GM19468 (cell line): ENCODE data around the gene RPL31.

Source experiments
- ATAC-seq: cut with Tn5 transposase; IDR thresholded peaks from one replicate; pipeline ENCODE4 v1.9.1; 2021; ENCODE audit warnings: mild to moderate bottlenecking, moderate library complexity, moderate number of reproducible peaks; ENCODE audit not compliant: unreplicated experiment; ENCODE audit errors: extremely low read depth

The RPL31 gene

DNA sequence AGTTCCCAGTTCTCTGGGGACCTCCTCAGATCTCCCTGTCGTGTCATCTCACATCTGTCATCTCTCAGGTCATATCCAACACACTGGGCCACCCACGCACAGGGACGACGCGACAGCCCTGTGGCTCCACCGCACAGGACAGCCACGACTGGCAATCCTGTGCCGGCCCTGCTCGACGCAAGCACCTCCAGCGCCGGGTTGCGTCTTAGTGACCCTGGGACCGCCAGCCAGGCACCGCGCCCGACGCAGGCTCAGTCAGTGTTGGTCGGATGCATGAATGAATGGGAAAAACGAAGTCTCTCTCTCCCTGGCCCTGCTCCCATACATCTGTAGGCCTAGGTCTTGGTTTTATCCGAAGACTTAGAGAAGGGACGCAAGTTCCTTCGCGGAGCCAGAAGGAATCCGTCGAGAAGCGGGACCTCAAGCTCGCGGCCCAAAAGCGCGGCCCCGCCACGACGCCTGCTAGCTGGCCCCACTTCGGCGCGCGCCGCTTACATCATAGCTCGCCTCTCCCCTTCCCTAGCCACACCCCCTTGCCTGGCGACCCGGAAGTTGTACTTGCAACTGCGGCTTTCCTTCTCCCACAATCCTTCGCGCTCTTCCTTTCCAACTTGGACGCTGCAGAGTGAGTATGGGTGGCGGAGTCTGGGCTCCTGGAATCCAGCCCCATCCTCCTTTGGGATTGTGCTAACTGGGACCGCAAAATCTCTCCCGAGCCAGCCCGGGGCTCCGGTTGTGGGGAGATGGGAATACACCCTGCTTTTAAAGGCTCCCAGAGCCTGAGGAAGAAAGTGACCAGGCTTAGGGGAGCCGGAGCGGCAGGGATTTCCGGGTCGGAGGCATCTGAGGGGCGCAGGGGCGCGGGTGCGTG, at the start of gene RPL31:
TSS of gene RPL31 (plus strand) at position 599 of the 871 bp plus-strand sequence. CDS start 413 bp downstream, outside the sequence.
- ATAC-seq = peak; percentile 60

DNA sequence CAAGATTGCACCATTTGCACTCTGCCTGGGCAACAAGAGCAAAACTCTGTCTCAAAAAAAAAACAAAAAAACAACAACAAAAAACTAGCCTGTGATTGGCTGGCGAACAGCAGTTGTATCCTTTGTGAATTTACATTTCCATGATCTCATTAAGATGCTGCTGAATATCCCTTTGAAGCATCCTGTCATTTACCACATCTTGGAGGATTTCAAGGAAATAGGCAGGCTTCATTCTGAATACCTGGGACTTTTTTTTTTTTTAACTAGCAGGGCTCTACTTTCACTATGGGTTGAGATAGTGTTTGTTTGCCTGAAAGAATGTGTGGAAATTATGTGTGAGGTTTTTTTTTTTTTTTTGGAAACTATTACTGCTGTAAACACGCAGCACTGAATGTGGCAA, 49.6 kb upstream of the RPL31 start:
- no peak for ATAC-seq

DNA sequence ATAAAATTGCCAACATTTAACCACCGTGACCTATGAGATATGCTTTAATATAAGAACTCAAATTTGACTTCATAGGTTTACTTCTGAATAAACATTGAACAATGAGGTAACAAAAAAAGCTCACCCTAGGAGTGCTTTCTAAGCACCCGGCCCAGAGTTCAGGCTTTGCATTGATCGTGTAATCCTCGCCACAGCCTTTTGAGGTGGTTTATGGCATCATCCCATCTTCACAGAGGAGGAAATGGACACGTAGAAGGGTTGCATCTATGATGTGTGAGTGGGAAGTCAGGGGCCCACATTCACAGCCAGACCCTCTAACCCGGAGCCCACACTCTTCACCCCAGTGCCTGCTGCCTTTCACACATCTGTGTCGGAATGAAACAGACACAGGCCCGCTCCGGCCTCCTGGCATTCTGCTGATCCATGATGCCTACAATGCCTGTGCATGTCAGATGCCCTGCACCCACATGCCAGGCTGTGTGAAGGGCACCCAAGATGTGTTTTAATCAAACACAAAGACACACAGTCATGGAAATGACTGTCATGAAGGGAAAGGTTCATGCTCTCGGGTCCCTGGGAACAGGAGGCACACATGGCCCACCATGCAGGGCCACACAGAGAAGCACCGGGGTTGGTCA, 48.6 kb upstream of the RPL31 start:
- ATAC-seq = no peak

DNA sequence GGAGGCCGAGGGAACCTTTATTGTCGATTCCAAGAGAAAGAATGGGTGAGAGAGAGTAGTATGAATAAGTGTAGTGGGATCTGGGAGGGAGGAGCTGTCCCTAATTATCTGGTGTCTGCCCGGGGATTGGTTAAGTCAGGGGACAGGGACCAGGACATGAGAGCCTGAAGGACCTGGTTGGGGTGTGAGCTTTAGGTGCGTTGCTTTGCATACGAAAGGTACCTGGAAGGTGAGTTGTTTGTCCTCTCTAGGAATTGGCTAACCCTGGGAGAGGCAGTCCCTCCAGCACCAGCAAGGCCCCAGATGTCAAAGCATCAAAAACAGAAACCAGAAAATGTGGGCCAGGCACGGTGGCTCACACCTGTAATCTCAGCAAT, 48.1 kb upstream of the RPL31 start:
- ATAC-seq = no peak

DNA sequence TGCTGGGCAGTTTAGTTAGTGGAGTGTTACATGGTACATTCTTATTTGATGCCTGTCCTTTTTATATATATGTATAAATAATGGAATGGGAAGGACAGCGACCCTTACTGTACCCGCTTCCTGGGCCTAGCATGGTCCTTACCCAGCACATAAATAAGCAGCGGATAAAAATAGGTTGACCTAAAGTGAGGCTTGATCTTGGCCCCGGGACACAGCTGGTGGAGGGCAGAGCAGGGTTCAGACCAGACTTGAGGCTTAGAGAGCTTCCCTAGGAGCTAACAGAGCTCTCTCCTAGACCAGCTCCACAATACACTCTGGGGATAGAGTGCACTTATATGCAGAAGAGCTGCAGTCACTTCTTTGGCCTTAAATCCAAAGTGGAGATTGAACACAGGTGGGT, 46.9 kb upstream of the RPL31 start:
- ATAC-seq = no peak

DNA sequence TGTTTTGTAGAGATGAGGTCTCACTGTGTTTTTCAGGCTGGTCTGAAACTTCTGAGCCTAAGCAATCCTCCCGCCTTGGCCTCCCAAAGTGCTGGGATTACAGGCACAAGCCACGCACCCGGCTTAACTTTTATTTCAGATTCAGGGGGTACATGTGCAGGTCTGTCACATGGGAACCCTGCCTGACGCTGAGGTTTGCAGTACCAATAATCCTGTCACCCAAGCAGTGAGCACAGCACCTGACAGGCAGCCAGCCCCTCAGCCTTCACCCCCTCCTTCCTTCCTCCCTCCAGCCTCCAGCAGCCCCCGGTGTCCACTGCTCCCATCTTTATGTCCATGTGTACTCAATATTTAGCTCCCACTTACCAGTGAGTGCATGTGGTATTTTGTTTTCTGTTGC, 46.0 kb upstream of the RPL31 start:
- ATAC-seq = no peak

DNA sequence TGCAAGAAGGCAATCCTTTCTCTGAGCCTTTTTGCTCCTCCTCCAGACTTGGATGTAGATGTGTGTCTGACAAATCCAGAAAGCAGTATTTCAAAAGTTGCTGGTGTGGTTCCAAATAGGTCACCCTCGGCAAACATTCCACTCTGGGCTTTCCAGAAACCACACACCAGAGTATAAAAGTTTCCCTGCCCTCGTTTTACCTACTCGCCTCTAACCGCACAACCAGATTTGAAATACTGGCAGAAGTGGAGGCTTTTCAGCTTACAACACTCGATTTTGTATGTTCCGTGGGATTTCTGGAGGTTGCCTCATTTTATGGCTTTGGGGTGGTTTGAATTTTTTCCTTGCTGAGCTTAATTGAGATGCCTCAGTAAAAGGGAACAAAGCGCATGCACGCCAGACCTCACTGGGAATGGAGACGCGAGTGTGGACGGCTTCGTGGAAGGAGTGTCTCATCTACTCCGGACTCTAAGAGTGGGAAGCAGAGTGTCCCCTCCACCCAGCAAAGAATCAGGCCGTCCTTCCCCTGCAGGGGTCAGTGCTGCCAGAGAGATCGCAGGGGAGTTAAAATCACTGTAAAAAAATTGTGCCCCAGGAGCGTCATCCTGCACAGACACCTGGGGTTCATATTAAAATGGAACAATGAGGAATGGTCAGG, 44.0 kb upstream of the RPL31 start:
- no peak for ATAC-seq

DNA sequence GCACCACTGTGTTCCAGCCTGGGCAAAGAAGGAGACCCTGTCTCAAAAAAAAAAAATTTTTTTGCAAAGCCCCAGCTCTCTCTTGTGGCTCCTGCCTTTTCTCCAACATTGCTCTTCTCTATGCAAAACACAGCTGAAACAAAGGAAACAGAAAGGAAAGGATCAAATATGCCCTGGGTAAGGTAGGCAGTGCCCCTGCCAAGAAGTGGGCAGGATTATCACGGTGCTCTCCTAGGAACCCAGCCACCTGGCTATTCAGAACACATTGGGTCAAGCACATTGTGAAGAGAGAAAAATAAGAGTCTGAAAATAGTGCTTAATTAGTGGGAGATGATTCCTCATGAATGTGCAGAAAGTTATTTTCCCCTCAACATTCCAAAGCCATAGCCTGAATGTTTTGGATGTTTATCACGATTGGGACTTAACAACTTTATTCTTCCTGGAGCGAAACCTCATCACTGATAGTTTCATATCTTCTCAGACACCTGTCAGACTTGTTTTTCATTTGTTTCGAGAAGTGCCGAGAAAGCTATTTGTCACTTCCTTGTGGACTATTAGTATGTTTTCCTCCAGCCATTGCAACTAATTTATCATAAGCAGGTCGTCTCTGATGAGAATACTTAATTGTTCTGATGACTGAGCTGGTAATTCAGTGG, 42.7 kb upstream of the RPL31 start:
- ATAC-seq = no peak

DNA sequence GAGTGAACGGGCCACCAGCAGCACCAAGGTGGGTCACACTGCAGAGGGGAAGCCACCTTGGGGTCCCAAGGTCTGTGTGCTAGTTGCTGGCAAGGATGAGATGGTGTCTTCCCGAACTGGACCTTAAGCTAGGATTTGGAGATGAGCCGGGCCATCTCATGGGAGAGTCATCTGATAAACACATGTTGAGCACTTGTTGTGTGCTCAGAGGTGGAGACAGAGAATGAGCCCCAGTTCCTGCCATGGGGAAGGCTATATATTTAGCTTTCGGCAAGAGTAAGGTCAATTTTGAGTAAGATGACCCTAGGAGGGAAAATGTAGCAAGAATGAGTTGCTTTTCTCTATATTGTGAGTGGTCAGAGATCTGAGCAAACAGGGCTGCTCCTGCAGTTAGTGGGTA, 41.4 kb upstream of the RPL31 start:
- ATAC-seq = no peak

DNA sequence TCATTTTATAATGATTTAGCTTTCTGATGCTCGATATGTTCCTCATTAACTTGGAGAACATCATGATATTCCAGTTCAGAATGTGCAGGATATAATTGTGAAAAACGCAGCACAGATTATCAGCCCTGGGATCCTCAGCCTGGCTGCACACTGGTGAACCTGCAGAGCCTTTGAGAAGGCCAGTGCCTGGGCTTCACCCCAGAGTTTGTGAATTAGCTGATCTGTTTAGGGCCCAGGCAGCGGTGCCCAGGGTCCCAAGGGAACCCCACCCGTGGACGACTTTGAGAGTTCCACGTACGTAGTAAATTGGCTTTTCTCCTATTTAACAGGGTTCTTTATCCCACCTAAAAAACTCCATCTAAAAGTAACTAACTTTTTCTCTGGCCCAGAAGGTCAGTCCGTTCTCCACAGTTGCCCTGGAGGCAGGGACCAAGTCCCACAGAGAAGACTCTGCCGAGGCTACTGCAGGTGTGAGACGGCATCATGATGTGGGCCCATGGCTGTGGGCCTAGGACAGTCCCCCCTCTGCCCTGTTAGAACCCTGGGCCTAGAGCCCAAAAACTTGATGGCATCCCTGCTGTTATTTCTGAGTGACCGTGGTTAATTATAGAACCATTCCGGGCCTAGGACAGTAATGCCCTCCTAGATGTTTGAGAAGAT, 39.6 kb upstream of the RPL31 start:
- ATAC-seq = no peak

DNA sequence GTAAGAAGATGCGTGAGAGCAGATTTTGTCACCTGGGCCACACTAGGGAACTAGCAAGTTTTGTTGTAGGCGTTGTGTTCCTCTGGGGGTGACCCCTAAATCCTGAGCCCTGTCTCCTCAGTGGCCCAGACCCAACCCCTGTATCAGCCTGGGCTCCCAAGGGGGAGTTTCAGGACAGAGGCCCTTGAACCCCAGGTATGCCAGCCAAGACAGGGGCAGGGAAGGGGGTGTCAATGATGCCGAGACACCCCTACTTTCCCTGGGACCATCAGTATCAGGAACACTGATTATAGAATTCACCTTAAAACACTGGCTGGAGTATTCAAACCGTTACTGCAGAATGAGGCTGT, 39.1 kb upstream of the RPL31 start:
- ATAC-seq = no peak

DNA sequence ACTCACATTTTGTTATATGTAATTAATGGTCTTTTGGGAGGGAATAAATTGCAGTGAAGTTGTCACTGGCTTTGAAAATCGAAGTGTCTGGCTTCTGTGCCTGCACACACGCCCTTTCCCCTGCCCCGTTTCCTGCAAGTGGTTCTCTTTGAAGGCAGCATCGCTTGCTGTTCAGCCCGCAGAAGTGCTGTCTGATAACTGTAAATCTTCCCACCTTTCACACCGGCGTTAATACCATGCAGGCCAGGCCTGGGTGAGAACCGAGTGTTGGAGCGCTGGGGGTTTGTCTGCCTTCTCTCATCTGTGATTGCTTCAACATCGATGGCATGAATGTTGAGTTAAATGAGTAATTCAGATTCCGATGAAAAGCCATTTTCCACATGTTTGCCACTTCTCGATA, 37.9 kb upstream of the RPL31 start:
- ATAC-seq = no peak

DNA sequence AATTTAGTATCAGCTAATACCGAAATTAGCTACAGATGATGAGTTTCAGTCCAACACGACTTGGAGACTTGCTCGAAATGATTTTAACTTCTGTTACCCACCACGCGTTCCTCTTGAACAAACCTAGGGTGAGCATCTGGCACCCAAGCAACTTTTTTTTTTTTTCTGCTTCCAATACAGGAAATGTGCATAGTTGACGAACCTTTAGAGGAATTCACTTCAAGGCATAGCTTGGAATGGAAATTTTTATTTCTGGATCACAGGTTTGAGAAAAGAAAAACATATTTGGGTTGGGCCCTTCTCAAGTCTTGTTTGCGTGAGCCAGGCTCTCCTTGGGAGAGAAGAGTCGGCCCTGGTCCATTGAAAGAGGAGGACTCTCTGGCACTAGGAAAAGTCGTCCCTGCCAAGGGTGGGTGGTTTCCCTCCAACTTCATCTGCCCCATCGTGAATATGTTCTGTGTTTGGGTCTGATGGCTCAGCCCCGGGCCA, 37.4 kb upstream of the RPL31 start:
- no peak for ATAC-seq

DNA sequence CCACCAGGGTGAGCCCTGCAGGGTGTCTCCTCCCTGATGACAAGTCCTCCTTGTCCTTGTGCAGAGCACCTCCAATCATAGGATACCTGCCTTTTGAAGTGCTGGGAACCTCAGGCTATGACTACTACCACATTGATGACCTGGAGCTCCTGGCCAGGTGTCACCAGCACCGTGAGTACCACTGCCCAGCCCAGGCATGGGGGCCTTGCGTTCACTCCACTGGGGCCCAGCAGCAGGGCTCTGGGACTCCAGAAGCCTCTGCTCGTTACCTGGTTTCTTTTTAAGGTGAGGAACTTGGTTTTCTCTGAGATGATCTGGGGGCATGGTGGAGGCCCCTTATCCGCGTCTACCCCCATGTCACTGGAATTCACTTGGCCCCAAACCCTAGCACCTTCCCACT, 36.5 kb upstream of the RPL31 start:
- ATAC-seq = no peak

DNA sequence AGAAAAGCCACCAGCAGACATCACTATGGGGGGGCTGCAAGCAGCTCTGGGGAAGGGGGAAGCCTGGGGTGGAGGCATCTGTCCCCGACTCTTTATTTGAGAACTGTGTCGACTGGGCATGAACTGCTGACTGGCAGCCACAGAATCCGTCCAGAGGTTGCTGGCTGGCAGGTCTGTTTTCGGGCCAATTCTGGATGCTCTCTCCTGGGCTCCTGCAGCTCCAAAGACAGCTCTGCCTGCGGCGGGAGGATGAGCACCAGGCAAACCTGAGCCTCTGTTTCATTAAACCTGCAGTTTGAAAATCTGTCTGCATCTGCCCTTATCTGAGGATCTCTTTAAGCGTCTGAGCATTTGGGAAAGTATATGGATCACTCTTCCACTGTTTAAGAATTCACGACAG, 34.4 kb upstream of the RPL31 start:
- ATAC-seq = no peak

DNA sequence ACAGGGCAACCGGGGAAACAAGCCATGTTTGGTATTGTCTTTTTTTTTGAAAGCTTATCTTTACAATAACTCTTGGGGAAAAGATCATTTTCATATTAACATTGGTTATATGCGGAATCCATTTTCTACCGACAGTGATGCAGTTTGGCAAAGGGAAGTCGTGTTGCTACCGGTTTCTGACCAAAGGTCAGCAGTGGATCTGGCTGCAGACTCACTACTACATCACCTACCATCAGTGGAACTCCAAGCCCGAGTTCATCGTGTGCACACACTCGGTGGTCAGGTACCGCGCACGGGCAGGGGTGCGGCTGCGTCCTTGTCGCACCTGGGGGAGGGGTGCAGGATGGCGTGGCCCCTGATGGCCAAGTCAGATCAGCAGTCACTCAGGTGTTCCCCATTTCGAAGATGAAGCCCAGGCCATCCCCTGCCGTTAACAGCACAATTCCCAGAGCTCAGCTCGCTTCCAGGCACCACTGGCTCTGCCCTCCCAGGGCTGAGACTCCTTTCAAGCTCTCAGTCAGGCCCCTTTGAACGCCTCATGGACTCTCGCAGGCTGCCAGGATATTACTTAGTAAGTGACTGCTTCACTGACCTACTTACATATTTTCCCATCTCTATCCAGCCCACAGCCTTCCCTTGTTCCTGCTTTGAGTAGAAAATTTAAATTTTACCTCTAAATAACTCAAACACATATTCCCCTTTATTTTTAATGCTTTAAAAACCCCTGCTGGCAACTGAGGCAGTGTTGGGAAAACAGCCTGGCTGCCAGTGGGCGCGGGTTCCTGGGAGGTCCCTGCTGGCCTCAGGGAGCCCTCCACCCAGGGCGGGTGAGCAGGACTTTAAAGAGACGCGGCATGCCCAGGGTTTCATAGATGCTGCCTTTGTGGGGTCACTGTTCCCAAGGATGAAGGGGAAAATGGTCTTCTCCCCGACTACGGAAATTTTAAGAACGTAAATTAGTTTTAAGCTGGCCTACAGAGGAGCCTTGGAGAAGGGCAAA, 33.6 kb upstream of the RPL31 start:
- no peak for ATAC-seq

DNA sequence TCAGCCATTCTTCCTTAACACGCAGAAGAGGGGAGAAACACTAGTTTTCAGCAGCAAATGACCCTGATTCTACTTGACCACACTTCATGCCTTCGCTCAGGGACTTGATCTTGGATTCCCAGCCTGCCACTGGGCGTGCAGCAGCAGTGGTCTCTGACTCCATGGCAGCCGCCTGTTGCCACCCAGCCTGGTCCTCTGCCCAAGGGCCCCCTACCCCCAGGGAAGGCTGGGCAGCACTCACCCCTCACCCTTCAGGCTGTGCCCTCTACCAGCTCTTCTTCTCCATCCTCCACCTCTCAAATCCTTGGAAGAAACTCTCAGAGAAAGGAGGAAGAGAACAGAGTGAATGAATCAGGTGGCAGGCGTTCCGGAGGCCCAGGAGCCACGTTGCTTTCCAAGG, 32.1 kb upstream of the RPL31 start:
- ATAC-seq = no peak

DNA sequence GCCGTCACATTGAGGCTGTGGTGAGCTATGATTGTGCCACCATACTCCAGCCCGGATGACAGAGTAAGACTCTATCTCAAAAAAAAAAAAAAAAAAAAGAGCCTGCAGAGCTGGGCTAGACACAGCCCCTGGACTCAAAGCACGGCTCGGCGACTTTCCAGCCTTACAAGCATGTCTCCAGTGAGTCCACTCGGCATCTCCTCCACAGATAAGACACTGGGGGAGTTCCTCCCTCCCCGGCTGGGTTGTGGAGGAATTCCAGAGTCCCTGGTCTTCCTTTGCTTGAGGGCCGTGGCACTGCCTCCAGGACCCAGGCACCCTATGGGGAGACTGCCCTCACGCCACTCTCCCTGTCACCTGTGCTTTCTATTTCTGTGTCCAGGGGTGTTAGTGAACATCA, 30.9 kb upstream of the RPL31 start:
- ATAC-seq = no peak

DNA sequence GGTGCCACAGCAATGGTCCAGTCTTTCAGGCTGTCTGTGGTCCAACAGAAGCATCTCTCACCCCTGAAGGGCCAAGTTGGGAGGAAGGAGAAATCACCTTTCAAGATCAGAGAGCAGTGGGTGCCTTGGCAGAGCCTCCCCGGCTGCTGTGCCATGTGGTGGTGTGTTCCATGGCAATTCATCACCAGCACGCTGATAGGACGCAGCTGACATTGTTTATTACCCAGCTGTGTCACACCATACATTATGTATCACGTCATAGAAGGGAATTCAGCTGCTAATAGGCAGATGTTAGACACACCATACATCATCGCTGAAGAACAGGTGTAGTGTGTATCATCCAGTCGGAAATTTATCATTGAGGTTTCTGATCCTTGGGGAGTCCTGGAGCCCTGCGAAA, 29.6 kb upstream of the RPL31 start:
- ATAC-seq = no peak
